Measurements from ENCODE around the gene MED12L.

MED12L gene

GRCh38 chr3:151113343-151113742 is 27.9 kb downstream of the MED12L start:
- no peak overlapping the region for H3K4me3 ChIP-seq (replicated peaks; ENCODE audit: low read depth, low read length)
- TF ChIP-seq CTCF (IDR thresholded peaks at IDR 0.05; ENCODE audit: low read length, missing control alignments): no peak
- DNase-seq (ENCODE audit: low read depth): no peak

- no peak for TF ChIP-seq CTCF (IDR thresholded peaks at IDR 0.05; ENCODE audit: low read length, missing control alignments)
- H3K4me3 ChIP-seq (replicated peaks; ENCODE audit: low read depth, low read length): no peak overlapping the region
- no peak for DNase-seq (ENCODE audit: low read depth)
Observed at GRCh38 chr3:151117047-151117446, 31.6 kb downstream of the MED12L start.

GRCh38 chr3:151119188-151119587 is 33.7 kb downstream of the MED12L start:
- no peak for TF ChIP-seq CTCF (IDR thresholded peaks at IDR 0.05; ENCODE audit: low read length, missing control alignments)
- no peak overlapping the region for H3K4me3 ChIP-seq (replicated peaks; ENCODE audit: low read depth, low read length)
- no peak for DNase-seq (ENCODE audit: low read depth)

GRCh38 chr3:151120409-151120808 is 34.9 kb downstream of the MED12L start:
- H3K4me3 ChIP-seq (replicated peaks; ENCODE audit: low read depth, low read length): no peak overlapping the region
- no peak for TF ChIP-seq CTCF (IDR thresholded peaks at IDR 0.05; ENCODE audit: low read length, missing control alignments)
- no peak for DNase-seq (ENCODE audit: low read depth)

- H3K4me3 ChIP-seq (replicated peaks; ENCODE audit: low read depth, low read length): no peak overlapping the region
- no peak for TF ChIP-seq CTCF (IDR thresholded peaks at IDR 0.05; ENCODE audit: low read length, missing control alignments)
- DNase-seq (ENCODE audit: low read depth): no peak
Observed at GRCh38 chr3:151121016-151121415, 35.6 kb downstream of the MED12L start.

GRCh38 chr3:151123827-151124226 is 38.4 kb downstream of the MED12L start:
- H3K4me3 ChIP-seq (replicated peaks; ENCODE audit: low read depth, low read length): no peak overlapping the region
- no peak for TF ChIP-seq CTCF (IDR thresholded peaks at IDR 0.05; ENCODE audit: low read length, missing control alignments)
- DNase-seq (ENCODE audit: low read depth): no peak

- no peak overlapping the region for H3K4me3 ChIP-seq (replicated peaks; ENCODE audit: low read depth, low read length)
- no peak for TF ChIP-seq CTCF (IDR thresholded peaks at IDR 0.05; ENCODE audit: low read length, missing control alignments)
- DNase-seq (ENCODE audit: low read depth): no peak
Observed at GRCh38 chr3:151124476-151124875, 39.0 kb downstream of the MED12L start.

Data from fibroblast of pulmonary artery (primary cell).